HG03175 (cell line): ENCODE results near the gene CCNYL1.
"Not testable (repeated sequence)": the region's sequence is repeated elsewhere in the genome, so short reads cannot be mapped to it uniquely, and the experiment has no call there.

ENCODE experiments used
- ATAC-seq: cut with Tn5 transposase; IDR thresholded peaks from one replicate; pipeline ENCODE4 v1.9.1; 2021; ENCODE audit warnings: mild to moderate bottlenecking, moderate library complexity; ENCODE audit not compliant: unreplicated experiment

The CCNYL1 gene

GRCh38 chr2:207710814-207711740 lies at the start of gene CCNYL1:
Gene CCNYL1, plus strand, starts transcription at chr2:207711640. Its CDS starts 257 bp downstream, at chr2:207711897.
- ATAC-seq = peak; percentile 96

DNA sequence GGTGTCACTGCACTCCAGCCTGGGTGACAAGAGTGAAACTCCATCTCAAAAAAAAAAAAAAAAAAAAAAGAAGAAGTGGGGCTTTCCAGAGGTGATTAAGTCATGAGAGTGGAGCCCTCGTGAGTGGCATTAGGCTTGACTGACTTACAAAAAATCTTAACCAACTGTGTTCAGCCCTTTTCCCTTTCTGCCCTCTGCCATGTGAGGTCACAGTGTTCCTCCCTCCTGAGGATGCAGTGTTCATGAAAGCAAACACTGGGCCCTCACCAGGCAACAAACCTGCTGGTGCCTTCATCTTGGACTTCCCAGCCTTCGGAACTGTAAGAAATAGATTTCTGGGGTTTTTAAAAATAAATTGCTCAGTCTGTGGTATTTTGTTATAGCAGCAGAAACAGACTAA lies 49.2 kb upstream of the CCNYL1 start:
- ATAC-seq = peak; percentile 95

- no peak for ATAC-seq
Measured at GRCh38 chr2:207663870-207664545, 47.4 kb upstream of the CCNYL1 start.

GRCh38 chr2:207670887-207671286 lies 40.6 kb upstream of the CCNYL1 start:
- ATAC-seq = no peak

DNA sequence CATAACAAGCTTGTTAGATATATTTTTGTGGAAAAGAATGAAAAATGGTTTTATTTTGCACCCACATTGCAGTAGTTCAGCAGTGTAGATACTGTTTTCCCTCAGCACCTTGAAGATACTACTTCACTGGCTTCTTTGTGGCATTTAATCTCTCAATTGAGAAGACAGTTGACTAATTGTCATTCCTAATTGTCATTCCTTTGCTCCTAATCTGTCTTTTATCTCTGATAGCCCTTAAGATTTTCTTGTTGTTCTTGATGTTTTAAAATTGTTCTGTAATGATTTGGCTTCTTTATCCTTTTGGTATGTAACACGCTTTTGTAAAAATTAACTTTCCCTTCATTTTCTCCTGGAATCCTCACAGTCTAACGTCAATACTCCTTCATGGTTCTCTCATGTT lies 38.0 kb upstream of the CCNYL1 start:
- no peak for ATAC-seq

GRCh38 chr2:207674266-207674774 lies 37.1 kb upstream of the CCNYL1 start:
- no peak for ATAC-seq

DNA sequence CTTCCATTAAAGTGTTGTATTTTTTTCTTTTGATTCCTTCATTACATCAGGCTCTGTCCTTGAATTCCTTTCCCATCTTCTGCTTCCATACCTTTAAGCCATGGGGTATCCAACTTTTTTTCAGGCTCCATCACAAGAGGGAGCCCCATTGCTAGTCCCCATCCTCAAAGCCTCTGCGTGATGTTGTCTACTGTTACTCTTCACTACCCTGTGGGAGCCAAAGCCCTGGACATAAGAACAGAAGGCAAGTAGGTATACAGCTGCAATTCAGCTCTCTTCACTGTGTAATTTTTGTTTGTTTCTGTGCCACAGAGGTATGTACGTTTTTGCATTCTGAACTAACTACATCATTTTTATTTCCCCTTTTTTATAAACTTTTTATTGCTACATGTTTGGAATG lies 36.6 kb upstream of the CCNYL1 start:
- no peak for ATAC-seq

DNA sequence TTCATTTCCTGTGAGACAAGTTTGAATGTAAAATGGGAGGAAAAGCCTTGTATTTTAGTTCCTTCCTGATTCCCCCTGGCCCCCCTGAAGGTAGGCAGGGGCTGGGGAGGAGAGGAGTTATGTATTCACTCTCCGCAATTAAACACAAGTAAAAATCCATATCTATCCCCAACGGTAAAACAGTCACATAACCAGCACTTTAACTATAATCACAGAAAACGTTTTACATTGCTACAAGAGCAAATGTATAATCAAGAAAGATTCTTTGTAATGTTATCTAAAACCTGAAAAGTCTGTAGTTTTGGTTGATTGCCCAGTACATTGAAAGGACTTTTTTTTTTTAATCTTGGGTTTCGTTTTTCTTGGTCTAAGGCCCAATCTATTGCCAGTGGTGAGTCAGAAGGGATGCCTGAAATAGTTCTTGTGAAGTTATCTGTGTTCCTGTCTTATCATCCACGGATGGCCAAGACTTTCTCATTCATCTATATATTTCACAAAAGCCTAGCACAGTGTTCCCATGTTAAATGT lies 34.5 kb upstream of the CCNYL1 start:
- ATAC-seq = no peak

- ATAC-seq = no peak
Measured at GRCh38 chr2:207681431-207681830, 30.0 kb upstream of the CCNYL1 start.

DNA sequence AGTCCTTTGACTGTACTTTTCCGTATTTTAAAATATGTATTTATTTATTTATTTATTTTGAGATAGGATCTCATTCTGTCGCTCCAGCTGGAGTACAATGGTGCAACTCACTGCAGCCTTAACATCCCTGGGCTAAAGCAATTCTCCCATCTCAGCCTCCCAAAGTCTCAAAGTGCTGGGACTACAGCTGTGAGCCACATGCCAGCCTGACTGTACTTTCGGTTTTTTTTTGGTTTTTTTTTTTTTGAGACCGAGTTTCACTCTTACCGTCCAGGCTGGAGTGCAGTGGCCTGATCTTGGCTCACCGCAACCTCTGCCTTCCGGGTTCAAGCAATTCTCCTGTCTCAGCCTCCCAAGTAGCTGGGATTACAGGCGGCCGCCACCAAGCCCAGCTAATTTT lies 28.9 kb upstream of the CCNYL1 start:
- no peak for ATAC-seq

DNA sequence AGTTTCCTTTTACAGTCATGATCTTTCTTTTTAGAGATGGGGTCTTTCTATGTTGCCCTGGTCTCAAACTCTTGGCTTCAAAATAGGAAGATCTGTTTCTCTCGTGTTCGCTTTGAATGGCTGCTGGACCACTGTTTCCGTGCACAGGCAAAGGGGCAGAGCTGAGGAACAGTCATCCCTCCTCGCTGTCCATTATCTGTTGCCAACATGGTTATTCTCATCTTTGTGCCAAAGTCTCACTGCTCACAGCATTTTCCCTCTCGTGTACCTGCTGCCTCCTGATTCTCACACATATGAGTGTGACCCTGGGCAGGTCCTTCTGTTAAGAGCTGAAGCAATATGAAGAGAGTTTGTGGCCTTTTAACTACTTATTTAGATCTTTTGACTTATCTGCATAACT lies 28.0 kb upstream of the CCNYL1 start:
- no peak for ATAC-seq

GRCh38 chr2:207683879-207684627 lies 27.4 kb upstream of the CCNYL1 start:
- no peak for ATAC-seq

DNA sequence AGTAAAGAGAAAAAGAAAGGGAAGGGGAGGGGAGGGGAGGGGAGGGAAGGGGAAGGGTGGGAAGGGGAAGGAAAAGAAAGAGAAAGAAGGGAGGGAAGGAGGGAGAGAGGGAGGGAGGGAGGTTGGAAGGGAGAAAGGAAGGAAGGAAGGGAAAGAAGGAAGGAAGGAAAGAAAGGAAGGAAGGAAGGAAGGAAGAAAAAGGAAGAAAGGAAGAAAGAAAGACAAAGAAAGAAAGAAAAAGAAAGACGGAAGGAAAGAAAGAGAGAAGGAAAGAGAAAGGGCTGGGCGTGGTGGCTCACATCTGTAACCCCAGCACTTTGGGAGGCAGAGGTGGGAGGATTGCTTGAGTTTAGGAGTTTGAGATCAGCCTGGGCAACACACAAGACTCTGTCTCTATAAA lies 24.6 kb upstream of the CCNYL1 start:
- ATAC-seq = no peak

DNA sequence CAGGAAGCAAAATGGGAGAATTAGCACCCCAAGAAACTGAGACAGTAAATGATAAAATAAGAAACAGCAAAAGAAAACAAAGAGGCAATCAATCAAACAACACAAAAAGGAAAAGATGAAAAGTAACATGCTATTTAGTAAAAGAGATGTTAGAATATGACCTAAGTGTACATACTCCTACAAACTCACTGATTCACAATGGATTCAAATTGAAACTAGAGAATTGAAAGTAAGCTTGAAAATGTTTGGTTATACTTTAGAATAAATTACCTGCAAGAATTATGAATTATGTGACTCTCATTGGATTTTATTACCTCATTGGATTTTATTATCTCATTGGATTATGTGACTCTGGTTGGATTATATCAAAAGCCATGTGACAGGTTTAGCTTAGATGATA lies 22.8 kb upstream of the CCNYL1 start:
- no peak for ATAC-seq

GRCh38 chr2:207690845-207691461 lies 20.5 kb upstream of the CCNYL1 start:
- not testable (repeated sequence) for ATAC-seq

- ATAC-seq = no peak
Measured at GRCh38 chr2:207692206-207693065, 19.0 kb upstream of the CCNYL1 start.

GRCh38 chr2:207693641-207694249 lies 17.7 kb upstream of the CCNYL1 start:
- no peak for ATAC-seq

GRCh38 chr2:207694811-207695281 lies 16.6 kb upstream of the CCNYL1 start:
- no peak for ATAC-seq

GRCh38 chr2:207695293-207695692 lies 16.1 kb upstream of the CCNYL1 start:
- ATAC-seq = no peak
